ENCODE results near the gene DOK1.

Gene DOK1

DNA sequence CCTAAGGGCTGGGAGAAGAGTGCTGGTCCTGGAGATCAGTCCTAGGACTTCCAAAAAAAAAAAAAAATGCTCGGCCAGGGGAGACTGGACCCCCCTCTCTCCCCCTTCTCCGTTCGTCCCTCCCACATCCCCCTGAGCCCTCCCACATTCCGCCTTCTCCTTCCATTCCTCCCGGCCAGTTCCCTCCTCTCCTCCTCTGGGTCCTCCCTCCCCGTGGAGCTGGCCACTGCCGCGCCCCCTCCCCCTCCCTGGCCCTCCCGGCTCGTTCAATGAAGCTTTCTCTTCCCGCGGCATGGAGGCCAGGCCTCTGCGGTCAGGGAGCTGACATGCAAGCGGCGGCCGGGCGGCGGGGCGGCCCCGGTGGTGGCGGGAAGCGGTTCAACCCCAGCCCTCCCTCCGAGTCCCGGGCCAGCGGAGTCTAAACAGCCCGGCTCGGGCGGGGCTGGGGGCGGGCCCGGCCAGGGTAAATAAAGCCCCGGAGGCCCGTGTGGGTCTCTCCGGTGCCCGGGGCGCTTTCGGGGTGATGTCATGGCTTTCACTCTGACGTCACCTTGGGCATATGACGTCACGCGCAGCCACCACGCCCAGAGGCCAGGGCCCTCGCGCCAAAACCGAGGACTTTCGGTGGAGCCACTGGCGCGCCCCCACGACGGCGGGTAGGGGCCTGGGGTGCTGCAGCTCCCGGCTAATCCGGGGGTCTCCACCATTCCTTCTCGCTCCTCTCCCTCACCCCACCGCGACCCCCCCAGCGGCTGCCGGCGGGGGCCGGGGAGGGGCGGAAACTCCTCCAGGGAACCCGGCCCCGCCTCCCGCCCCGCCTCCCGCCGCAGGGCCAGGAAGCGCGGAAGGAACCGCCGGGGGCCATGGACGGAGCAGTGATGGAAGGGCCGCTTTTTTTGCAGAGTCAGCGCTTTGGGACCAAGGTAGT, at the start of gene DOK1, which contains the start of gene LOXL3:
TSS of gene DOK1 (plus strand) at position 829 of the 928 bp plus-strand sequence. CDS start at position 864, 35 bp downstream.
TSS of gene LOXL3 (minus strand) at position 51 of the 928 bp plus-strand sequence. CDS start 1,308 bp downstream, outside the sequence.
- DNase-seq (ENCODE audit: low read depth), result peak; percentile 76

GRCh38 chr2:74505448-74506246, 48.9 kb upstream of the DOK1 start:
- DNase-seq (ENCODE audit: low read depth), result no peak

- DNase-seq (ENCODE audit: low read depth), result peak; percentile 99
Observed at GRCh38 chr2:74507145-74507925, 47.2 kb upstream of the DOK1 start, which contains the start of gene PCGF1. PCGF1 (minus strand) TSS chr2:74507695; CDS start chr2:74507668, 27 bp downstream.

DNA sequence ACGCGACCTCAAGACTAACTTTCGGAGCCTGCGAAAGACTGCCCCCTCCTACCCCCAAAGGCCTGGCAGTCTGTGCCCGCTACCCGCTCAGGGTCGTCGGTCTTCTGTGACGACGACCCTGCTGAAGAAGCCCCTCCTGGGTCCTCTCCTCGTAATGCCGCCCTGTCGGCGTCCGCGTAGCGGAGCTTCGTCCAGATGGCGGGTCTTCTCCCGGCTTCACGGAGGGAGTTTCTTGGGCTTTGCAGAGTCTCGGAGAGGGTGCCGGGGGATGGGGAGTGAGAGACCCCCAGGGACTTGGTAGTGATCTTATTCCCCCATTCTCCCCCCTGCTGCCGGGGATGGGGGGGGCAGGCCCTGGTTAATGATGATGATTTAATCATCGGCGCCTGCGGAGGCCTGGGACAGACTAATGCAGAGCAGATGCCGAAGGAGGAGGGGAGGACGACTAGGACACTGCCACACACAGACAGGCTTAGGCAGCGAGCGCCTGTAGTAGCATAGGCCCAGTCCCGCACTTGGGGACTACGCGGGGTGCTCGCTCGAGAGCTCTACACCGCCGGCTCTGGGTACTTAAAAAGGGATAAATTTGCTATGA, 46.5 kb upstream of the DOK1 start:
- DNase-seq (ENCODE audit: low read depth), result no peak

- DNase-seq (ENCODE audit: low read depth), result no peak
Observed at GRCh38 chr2:74510272-74510671, 44.2 kb upstream of the DOK1 start.

DNA sequence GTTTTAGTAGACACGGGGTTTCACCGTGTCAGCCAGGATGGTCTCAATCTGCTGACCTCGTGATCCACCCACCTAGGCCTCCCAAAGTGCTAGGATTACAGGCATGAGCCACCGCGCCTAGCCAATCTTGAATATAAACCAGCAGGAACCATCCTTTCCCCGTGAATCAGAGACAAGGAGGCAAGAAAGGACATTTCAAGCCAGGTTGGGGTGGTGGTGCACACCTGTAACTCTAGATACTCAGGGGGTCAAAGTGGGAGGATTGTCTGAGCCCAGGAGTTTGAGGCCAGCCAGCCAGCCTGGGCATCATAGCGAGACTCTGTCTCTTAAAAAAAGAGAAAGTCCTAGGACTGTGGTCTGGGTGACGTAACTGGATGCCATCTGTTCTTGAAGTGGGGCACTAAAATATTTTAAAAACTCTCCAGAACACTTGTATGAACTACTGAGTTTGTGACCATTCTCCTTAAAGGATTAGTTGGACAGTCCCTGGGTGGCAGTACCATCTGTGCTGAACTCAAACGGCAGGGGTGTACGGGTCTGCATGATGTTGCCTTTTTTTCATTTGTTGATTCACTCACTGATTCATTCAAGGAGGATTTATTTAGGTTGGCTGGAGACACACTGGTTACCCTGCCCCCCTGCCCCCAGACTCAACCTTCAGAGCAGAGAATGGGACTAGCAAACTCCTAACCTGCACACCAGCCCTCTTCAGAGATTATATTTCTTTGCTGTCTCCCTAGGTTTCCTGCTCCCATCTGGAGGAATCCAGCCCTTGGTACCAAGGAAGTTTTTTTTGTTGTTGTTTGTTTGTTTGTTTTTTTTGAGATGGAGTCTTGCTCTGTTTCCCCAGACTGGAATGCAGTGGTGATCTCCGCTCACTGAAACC, 43.2 kb upstream of the DOK1 start:
- DNase-seq (ENCODE audit: low read depth), result no peak

GRCh38 chr2:74512744-74513604, 41.5 kb upstream of the DOK1 start:
- no peak for DNase-seq (ENCODE audit: low read depth)

- no peak for DNase-seq (ENCODE audit: low read depth)
Observed at GRCh38 chr2:74513605-74514367, 40.7 kb upstream of the DOK1 start.

- DNase-seq (ENCODE audit: low read depth), result no peak
Observed at GRCh38 chr2:74514368-74515270, 39.9 kb upstream of the DOK1 start, which contains the start of gene TLX2. TLX2 (plus strand) TSS chr2:74514450; CDS start chr2:74514807, 357 bp downstream.

GRCh38 chr2:74515271-74515980, 39.1 kb upstream of the DOK1 start:
- no peak for DNase-seq (ENCODE audit: low read depth)

DNA sequence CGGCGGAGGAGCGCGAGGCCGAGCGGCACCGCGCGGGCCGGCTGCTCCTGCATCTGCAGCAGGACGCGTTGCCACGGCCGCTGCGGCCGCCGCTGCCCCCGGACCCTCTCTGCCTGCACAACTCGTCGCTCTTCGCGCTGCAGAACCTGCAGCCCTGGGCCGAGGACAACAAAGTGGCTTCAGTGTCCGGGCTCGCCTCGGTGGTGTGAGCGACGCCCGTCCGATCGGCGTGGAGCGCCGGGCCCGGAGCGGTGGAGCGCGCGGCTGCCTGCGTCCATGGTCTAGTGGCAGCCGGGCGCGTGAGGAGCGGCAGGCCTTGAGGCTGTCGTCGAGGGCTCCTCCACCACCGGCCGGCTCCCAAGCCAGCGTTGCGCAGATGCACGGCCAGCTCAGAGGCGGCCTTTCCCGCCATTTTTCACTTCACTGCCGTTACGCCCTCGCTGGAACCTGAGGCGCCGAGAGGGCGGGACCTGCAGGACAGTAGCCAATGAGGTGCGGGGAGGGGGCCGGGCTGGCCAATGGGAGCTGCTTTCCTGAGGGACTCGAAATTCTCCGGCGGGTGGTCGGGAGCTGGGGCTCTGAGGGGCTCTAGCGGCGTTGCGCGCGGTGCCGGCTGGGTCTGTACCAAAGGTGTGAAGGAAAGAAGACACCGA, 38.4 kb upstream of the DOK1 start:
- DNase-seq (ENCODE audit: low read depth), result peak; percentile 64

GRCh38 chr2:74516650-74517049, 37.9 kb upstream of the DOK1 start:
- no peak for DNase-seq (ENCODE audit: low read depth)

GRCh38 chr2:74522516-74522915, 32.0 kb upstream of the DOK1 start:
- DNase-seq (ENCODE audit: low read depth), result no peak

GRCh38 chr2:74524005-74524404, 30.5 kb upstream of the DOK1 start:
- no peak for DNase-seq (ENCODE audit: low read depth)

GRCh38 chr2:74524955-74525716, 29.4 kb upstream of the DOK1 start:
- DNase-seq (ENCODE audit: low read depth), result no peak

Data from stimulated activated CD8-positive, alpha-beta memory T cell treated with anti-CD3 and anti-CD28 coated beads, Interleukin-4, amount 100 ng/mL, for 24 hours (primary cell).